ENCODE data around the gene MRFAP1. TPM values are rescaled to one million over a fixed set of nuclear protein-coding genes. Genes with fewer than 3 reads are reported as not detected.

Gene MRFAP1
- total and polyA plus RNA-seq, 2 donors (not counting 1 experiment from before 2014, with no cell fraction given), result 54.8 to 113 TPM

DNA sequence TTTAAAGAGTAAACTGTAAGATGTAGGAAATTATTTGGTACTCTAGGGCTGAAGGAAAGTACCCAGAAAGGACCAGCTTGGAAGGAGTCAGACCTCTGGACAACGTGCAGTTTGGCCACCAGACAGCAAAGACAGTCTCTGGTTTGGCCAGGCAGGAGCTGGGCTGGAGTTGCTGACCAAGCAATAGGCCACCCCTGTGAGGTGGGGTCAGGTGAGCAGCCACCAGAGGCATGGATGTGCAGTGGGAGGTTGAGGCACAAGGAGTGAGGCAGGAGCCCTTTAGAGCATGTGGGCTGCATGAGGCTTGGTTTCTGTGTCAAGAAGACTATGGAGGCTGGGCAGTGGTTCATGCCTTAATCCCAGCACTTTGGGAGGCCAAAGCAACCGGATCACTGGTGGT is 17.7 kb upstream of the MRFAP1 start:
- no peaks in the 10 kb centered on the region for H3K79me2 ChIP-seq (ENCODE audit: control insufficient read depth, insufficient read depth, low read length)
- ChIA-PET POLR2A (no interaction called here), CTCF (no interaction called here)
- intact Hi-C loops (cut with micrococcal nuclease), result no loop called here
- no peaks in the 10 kb centered on the region for H3K27me3 ChIP-seq (replicated peaks in 1 of 4; ENCODE audit: control extremely low read depth in 1 of 4, control insufficient read depth in 3 of 4, insufficient read depth in 4 of 4, low read length in 3 of 4)
- Mint-ChIP-seq H3K27me3 (no peaks in the 10 kb centered on the region), H3K4me1 (no peaks in the 10 kb centered on the region), H3K27ac (no peak overlapping the region), H3K4me3 (no peak overlapping the region), H3K9me3 (ENCODE audit: insufficient read depth) (no peaks in the 10 kb centered on the region)
- DNase-seq, result no peak
- no peak overlapping the region for H3K4me3 ChIP-seq (ENCODE audit: control extremely low read depth in 1 of 5, extremely low read depth in 1 of 5, insufficient read depth in 1 of 5, low read depth in 2 of 5, low read length in 4 of 5)
- H3K36me3 ChIP-seq (replicated peaks in 1 of 2; ENCODE audit: control extremely low read depth in 1 of 2, control insufficient read depth in 1 of 2, extremely low read depth in 1 of 2, insufficient read depth in 2 of 2, low read length in 1 of 2), result peaks cover 0 to 19% of the 10 kb centered on the region in 2 experiments
- no peak overlapping the region for H2AFZ ChIP-seq (ENCODE audit: insufficient read depth, low read depth, low read length, poor library complexity, severe bottlenecking)
- TF ChIP-seq EZH2 (IDR thresholded peaks at IDR 0.05; ENCODE audit: borderline replicate concordance, insufficient read depth, low read depth, low read length, poor library complexity, severe bottlenecking), result no peak
- TF ChIP-seq, protein P1, sequence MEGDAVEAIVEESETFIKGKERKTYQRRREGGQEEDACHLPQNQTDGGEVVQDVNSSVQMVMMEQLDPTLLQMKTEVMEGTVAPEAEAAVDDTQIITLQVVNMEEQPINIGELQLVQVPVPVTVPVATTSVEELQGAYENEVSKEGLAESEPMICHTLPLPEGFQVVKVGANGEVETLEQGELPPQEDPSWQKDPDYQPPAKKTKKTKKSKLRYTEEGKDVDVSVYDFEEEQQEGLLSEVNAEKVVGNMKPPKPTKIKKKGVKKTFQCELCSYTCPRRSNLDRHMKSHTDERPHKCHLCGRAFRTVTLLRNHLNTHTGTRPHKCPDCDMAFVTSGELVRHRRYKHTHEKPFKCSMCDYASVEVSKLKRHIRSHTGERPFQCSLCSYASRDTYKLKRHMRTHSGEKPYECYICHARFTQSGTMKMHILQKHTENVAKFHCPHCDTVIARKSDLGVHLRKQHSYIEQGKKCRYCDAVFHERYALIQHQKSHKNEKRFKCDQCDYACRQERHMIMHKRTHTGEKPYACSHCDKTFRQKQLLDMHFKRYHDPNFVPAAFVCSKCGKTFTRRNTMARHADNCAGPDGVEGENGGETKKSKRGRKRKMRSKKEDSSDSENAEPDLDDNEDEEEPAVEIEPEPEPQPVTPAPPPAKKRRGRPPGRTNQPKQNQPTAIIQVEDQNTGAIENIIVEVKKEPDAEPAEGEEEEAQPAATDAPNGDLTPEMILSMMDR (IDR thresholded peaks at IDR 0.05), result no peak
- H3K4me1 ChIP-seq (ENCODE audit: control insufficient read depth in 2 of 2, insufficient read depth in 2 of 2, low read length in 2 of 2), result no peaks in the 10 kb centered on the region
- WGBS (ENCODE audit: insufficient coverage), result 96% methylated on average over 2 of the region's 2 CpGs
- no peak for ATAC-seq (ENCODE audit: low read depth)
- H3K9me3 ChIP-seq (ENCODE audit: control extremely low read depth in 1 of 3, control insufficient read depth in 2 of 3, insufficient read depth in 1 of 3, low read length in 2 of 3), result peaks cover 0 to 5% (median 0%) of the 10 kb centered on the region in 3 donors
- H3K9ac ChIP-seq (ENCODE audit: low read length), result no peak overlapping the region
- H3K27ac ChIP-seq (ENCODE audit: low read length in 2 of 2), result no peak overlapping the region
- no peak overlapping the region for H3K4me2 ChIP-seq (replicated peaks; ENCODE audit: low read depth, low read length, poor library complexity, severe bottlenecking)
- no peaks in the 10 kb centered on the region for H4K20me1 ChIP-seq (ENCODE audit: control insufficient read depth, insufficient read depth, low read length, poor library complexity, severe bottlenecking)

DNA sequence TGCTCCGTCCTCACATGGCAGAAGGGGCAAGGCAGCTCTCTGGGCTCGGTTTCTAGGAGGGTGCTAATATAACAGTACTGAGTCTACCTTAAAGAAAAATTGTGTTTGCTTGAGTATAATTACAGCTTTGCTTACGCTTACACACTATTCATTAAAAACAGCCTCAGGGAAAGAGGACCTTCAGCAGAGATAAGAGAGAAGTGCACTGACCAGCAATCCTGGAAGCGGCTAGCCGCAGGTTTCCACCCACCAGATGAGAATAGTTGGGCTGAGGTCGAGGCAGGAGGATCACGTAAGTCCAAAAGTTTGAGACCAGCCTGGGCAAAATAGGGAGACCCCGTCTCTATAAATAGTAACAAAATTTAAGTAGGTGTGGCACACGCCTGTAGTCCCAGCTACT is 15.2 kb upstream of the MRFAP1 start:
- Mint-ChIP-seq H3K4me1 (no peaks in the 10 kb centered on the region), H3K27ac (no peak overlapping the region), H3K4me3 (no peak overlapping the region), H3K27me3 (no peaks in the 10 kb centered on the region), H3K9me3 (ENCODE audit: insufficient read depth) (no peaks in the 10 kb centered on the region)
- no peak overlapping the region for H3K4me2 ChIP-seq (replicated peaks; ENCODE audit: low read depth, low read length, poor library complexity, severe bottlenecking)
- no peaks in the 10 kb centered on the region for H4K20me1 ChIP-seq (ENCODE audit: control insufficient read depth, insufficient read depth, low read length, poor library complexity, severe bottlenecking)
- TF ChIP-seq EZH2 (IDR thresholded peaks at IDR 0.05; ENCODE audit: borderline replicate concordance, insufficient read depth, low read depth, low read length, poor library complexity, severe bottlenecking), result no peak
- TF ChIP-seq, protein P1 (IDR thresholded peaks at IDR 0.05), result no peak
- 92% methylated on average over 7 of the region's 9 CpGs for WGBS (ENCODE audit: insufficient coverage)
- H2AFZ ChIP-seq (ENCODE audit: insufficient read depth, low read depth, low read length, poor library complexity, severe bottlenecking), result no peak overlapping the region
- ChIA-PET POLR2A (no interaction called here), CTCF (no interaction called here)
- peaks cover 0 to 5% (median 0%) of the 10 kb centered on the region in 3 donors for H3K9me3 ChIP-seq (ENCODE audit: control extremely low read depth in 1 of 3, control insufficient read depth in 2 of 3, insufficient read depth in 1 of 3, low read length in 2 of 3)
- H3K4me3 ChIP-seq (ENCODE audit: control extremely low read depth in 1 of 5, extremely low read depth in 1 of 5, insufficient read depth in 1 of 5, low read depth in 2 of 5, low read length in 4 of 5), result no peak overlapping the region
- H3K36me3 ChIP-seq (replicated peaks in 1 of 2; ENCODE audit: control extremely low read depth in 1 of 2, control insufficient read depth in 1 of 2, extremely low read depth in 1 of 2, insufficient read depth in 2 of 2, low read length in 1 of 2), result peaks cover 0 to 3% of the 10 kb centered on the region in 2 experiments
- no peak for ATAC-seq (ENCODE audit: low read depth)
- no peaks in the 10 kb centered on the region for H3K79me2 ChIP-seq (ENCODE audit: control insufficient read depth, insufficient read depth, low read length)
- H3K9ac ChIP-seq (ENCODE audit: low read length), result no peak overlapping the region
- H3K4me1 ChIP-seq (ENCODE audit: control insufficient read depth in 2 of 2, insufficient read depth in 2 of 2, low read length in 2 of 2), result no peaks in the 10 kb centered on the region
- H3K27me3 ChIP-seq (replicated peaks in 1 of 4; ENCODE audit: control extremely low read depth in 1 of 4, control insufficient read depth in 3 of 4, insufficient read depth in 4 of 4, low read length in 3 of 4), result no peaks in the 10 kb centered on the region
- H3K27ac ChIP-seq (ENCODE audit: low read length in 2 of 2), result no peak overlapping the region
- DNase-seq, result no peak
- intact Hi-C loops (cut with micrococcal nuclease), result no loop called here

Data from B cell (primary cell).